Activated CD8-positive, alpha-beta memory T cell treated with anti-CD3 and anti-CD28 coated beads, Interleukin-2, amount 50 U/mL, for 1 hour (primary cell): ENCODE results near the gene CD3G.

ENCODE experiments used
- DNase-seq: peaks from one replicate; pipeline ENCODE4 v3.0.0-alpha.2; 2020; ENCODE audit errors: extremely low read depth

The CD3G gene

GRCh38 chr11:118325283-118325682 lies 18.9 kb upstream of the CD3G start:
- DNase-seq: no peak

- DNase-seq: no peak
Observed at GRCh38 chr11:118328745-118329144, 15.4 kb upstream of the CD3G start.

DNA sequence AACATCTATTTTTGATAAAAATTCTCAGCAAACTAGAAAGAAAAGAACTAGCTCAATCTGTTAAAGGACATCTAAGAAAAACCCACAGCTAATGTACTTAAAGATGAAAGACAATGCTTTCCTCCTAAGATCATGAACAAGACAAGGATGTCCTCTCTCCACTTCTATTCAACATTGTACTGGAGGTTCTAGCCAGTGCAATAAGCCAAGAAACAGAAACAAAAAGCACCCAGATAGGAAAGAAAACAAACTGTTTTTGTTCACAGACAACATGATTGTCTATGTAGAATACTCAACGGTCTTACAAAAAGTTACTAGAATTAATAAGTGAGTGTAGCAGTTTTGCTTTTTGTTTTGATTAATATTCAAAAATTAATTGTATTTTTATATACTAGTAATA lies 9.4 kb upstream of the CD3G start:
- DNase-seq: no peak

DNA sequence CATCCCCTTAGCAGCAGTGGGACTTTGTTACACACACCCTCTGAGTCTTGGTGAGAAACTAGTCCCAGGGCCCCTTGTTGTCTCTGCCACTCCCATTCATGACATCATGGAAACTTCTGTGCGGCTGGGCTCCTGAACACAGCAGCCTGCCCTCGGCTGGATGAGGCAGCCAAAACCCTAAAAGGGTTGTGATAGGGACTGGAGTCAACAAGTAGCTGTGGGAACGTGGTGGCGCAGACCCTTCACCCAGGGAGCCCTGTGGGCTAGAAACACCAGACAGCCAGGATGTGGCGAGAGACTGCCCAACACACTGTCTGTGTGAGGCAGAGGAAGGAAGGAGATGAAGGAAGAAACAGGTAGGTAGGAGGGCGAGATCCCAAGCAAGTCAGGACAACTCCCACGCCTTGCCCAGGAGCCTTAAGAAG lies 5.5 kb upstream of the CD3G start:
- peak; percentile 91 for DNase-seq

- DNase-seq: no peak
Observed at GRCh38 chr11:118339281-118339961, 4.7 kb upstream of the CD3G start.

- no peak for DNase-seq
Observed at GRCh38 chr11:118340449-118340848, 3.7 kb upstream of the CD3G start.

- no peak for DNase-seq
Observed at GRCh38 chr11:118341261-118341660, 2.9 kb upstream of the CD3G start.

DNA sequence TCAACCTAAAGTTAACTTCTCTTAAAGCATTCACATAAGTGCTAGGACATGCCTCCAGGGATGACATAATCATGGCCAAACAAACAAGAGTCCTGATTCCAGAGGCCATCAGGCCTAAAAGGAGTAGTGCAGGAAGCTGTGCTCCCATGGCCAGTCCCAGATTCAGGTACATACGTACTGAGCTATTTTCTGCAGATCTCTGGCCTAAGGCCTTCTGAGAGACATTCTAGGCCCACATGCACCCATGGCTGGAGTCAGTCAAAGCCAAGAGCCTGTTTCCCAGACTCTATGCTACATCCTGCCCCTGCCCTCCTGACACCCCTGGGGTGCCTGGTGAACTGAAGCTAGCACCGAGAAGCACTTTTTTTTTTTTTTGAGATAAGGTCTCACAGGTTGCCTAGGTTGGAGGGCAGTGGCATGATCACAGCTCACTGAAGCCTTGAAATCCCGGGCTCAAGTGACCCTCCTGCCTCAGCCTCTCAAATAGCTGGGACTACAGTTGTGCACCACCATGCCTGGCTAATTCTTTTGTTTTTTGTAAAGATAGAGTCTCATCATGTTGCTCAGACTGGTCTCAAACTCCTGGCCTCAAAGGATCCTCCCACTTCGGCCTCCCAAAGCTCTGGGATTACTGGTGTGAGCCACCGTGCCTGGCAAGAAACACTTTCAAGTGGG lies 2.2 kb upstream of the CD3G start:
- DNase-seq: no peak

GRCh38 chr11:118342503-118343161 lies 1.5 kb upstream of the CD3G start, which contains the start of gene CD3D:
CD3D (minus strand) TSS chr11:118342705; CDS start chr11:118342607, 98 bp downstream.
- DNase-seq: peak; percentile 72

DNA sequence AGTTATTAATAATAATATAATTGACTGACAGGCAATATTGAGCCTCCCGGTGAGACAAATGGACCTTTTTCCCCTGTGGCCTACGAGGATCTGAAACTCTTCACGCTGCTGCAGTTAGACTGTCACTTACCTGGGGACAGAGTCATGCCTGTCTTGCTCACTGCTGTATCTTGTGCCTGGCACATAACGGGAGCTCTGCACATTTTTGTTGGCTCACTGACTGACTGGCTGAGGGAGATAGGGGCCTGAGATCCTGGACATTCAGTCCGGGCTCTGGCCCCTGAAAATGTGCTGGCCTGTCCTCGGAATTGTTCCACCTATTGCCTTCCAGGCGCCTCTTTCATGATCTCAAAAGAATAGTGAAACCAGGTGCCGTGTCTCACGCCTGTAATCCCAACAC lies 896 bp upstream of the CD3G start:
- no peak for DNase-seq

DNA sequence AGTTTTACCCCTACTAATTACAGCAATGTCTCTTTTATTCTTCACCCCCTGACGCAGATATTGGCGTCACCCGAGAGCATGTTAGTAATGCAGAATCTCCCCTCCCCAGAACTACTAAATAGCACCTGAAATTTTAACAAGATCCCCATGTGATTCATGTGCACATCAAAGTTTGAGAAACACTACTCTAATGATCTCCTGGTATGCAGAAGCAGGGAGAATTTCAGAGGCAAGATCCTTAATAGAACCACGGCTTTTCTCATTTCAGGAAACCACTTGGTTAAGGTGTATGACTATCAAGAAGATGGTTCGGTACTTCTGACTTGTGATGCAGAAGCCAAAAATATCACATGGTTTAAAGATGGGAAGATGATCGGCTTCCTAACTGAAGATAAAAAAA lies 5.3 kb downstream of the CD3G start:
- DNase-seq: no peak

GRCh38 chr11:118353084-118353710 lies 9.1 kb downstream of the CD3G start:
- DNase-seq: no peak

DNA sequence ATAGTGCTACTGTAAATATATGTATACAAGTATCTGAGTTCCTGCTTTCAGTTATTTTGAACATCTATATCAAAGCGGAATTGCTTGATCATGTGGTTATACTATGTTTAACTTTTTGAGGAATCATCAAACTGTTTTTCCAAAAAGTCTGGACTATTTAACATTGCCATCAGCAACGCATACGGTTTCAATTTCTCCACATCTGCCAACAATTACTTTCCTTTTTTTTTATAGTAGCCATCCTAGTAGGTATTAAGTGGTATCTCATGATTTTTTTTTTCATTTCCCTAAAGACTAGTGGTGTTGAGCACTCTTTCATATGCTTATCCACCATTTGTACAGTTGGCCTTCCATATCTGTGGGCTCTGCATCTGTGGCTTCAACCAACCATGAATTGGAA lies 13.9 kb downstream of the CD3G start:
- no peak for DNase-seq

GRCh38 chr11:118359295-118359958 lies 15.3 kb downstream of the CD3G start, which contains the start of gene UBE4A:
UBE4A (plus strand) TSS chr11:118359600; CDS start chr11:118365081, 5,481 bp downstream.
- peak; percentile 99 for DNase-seq

GRCh38 chr11:118364956-118365615 lies 20.9 kb downstream of the CD3G start:
- DNase-seq: no peak

DNA sequence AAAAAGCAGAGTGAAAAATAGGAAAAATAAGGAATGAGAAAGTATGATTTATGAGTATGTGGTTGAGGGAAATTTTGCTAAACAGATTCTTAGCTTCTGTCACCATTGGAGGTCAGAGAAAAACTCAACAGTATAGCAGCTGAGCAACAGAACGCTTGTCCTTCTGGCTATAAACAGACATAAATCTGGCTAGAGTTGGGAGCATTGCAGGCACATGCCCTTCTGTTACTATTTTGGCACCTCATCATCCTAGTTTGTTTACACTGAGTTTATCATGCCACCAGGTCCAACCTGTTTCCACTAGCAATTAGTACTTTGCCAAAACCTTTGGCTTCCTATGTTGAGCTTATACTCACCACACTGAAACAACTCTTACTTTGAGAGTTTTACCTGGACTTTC lies 22.1 kb downstream of the CD3G start:
- no peak for DNase-seq

DNA sequence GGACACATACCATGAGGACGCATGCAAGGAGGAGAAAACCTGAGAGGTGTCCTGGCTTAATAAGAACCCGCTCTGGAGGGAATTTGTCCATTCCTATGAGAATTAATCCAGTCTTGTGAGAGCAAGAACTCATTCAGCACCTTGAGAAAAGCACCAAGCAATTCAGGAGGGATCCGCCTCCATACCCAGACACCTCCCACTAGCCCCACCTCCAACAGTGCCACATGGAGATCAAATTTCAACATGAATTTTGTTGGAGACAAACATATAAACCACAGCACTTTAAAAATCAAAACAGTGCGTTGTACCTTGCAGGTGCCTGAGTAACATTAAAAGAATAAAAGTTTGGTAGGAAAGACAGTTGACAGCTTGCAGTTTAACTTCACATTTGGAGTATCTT lies 26.6 kb downstream of the CD3G start:
- DNase-seq: no peak

- DNase-seq: no peak
Observed at GRCh38 chr11:118373263-118373662, 29.1 kb downstream of the CD3G start.

DNA sequence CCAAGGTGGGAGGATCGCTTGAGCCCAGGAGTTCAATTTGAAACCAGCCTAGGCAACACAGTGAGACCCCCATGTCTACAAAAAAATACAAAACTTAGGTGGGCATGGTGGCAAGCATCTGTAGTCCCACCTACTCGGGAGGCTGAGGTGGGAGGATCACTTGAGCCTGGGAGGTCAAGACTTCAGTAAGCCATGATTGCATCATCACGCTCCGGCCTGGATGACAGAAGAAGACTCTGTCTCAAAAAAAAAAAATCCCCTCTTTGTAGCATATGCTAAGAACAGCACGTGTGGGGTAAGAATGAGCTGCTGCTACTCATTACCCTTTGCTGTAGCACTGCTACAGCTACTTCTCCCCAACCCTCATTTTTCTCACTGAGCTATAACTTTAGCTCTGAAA lies 29.7 kb downstream of the CD3G start:
- DNase-seq: no peak

DNA sequence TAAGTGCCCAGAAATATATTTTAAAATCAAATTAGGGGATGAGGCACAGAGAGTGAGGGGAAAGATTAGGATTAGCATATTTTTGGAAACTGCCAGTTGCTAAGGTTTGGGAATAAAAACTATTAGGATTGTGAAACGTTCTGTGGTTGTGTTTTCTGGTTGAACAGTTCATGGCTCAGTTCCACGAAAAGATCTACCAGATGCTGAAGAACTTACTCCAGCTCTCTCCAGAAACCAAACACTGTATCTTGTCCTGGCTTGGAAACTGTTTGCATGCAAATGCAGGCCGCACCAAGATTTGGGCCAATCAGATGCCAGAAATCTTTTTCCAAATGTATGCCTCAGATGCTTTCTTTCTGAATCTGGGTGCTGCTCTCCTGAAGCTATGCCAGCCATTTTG lies 30.6 kb downstream of the CD3G start:
- no peak for DNase-seq

- no peak for DNase-seq
Observed at GRCh38 chr11:118375978-118376377, 31.8 kb downstream of the CD3G start.
